ENCODE data around the gene CDK2. TPM values are rescaled to one million over a fixed set of nuclear protein-coding genes. Genes with fewer than 3 reads are reported as not detected.
A peak's percentile ranks its signal among the peaks of the same experiment; 100 is the strongest.

The CDK2 gene
- total and polyA plus RNA-seq, 12 donors = 5.1 to 18.4 (median 8.4) TPM

GRCh38 chr12:55969356-55969755 lies 2.7 kb downstream of the CDK2 start:
- no peak for TF ChIP-seq CTCF (IDR thresholded peaks at IDR 0.05)
- ATAC-seq (no peak), DNase-seq (no peak)

GRCh38 chr12:55970775-55971174 lies 4.1 kb downstream of the CDK2 start:
- H3K27ac ChIP-seq = no peak overlapping the region
- TF ChIP-seq CTCF (IDR thresholded peaks at IDR 0.05) = no peak
- WGBS, 2 donors = 78 to 79% methylated on average over 7 of the region's 7 CpGs
- intact Hi-C loops (cut with DNase I) = loop anchor here in 1 of 10 donors (5.0 kb wide), 1 partner anchor 43 kb away; the partner anchor contains the start of gene PYM1
- ATAC-seq (no peak), DNase-seq (no peak)
- no peaks in the 10 kb centered on the region for H3K27me3 ChIP-seq
- H3K4me3 ChIP-seq = no peak overlapping the region
- H3K36me3 ChIP-seq = peaks cover 0 to 35% (median 0%) of the 10 kb centered on the region in 9 donors
- H3K9me3 ChIP-seq = no peaks in the 10 kb centered on the region
- peaks cover 12 to 41% (median 36%) of the 10 kb centered on the region in 9 donors for H3K4me1 ChIP-seq

More at GRCh38 chr12:55969356-55969755, 2.7 kb downstream of the CDK2 start:
- Histone ChIP-seq H3K27me3 (no peaks in the 10 kb centered on the region), H3K4me1 (peaks cover 12 to 30% (median 25%) of the 10 kb centered on the region in 9 donors), H3K9me3 (no peaks in the 10 kb centered on the region), H3K4me3 (no peak overlapping the region), H3K27ac (no peak overlapping the region), H3K36me3 (peaks cover 0 to 35% (median 0%) of the 10 kb centered on the region in 9 donors)
- WGBS, 2 donors = 85 to 89% methylated on average over 4 of the region's 4 CpGs
- intact Hi-C loops (cut with DNase I) = no loop called here

- H3K4me3 ChIP-seq = peak overlapping the region in 2 of 10 donors; percentile 73 to 92
- H3K27ac ChIP-seq = peak overlapping the region in 8 of 10 donors; percentile 87 to 98 (median 94)
- H3K9me3 ChIP-seq = no peaks in the 10 kb centered on the region
- peaks cover 0 to 41% (median 0%) of the 10 kb centered on the region in 9 donors for H3K36me3 ChIP-seq
- DNase-seq = no peak
- WGBS, 2 donors = 57 to 64% methylated on average over 3 of the region's 3 CpGs
- H3K4me1 ChIP-seq = peaks cover 8 to 46% (median 41%) of the 10 kb centered on the region in 9 donors
- no peak for ATAC-seq
- intact Hi-C loops (cut with DNase I) = loop anchor here in 2 of 10 donors (2.0 to 5.0 kb wide), 2 partner anchors 45 kb away; partner anchors contain the start of gene PYM1 (in 2 of the 2)
- no peaks in the 10 kb centered on the region for H3K27me3 ChIP-seq
- no peak for TF ChIP-seq CTCF (IDR thresholded peaks at IDR 0.05)
These were observed 5.4 kb downstream of the CDK2 start for GRCh38 chr12:55972042-55972441.

- Histone ChIP-seq H3K27ac (peak overlapping the region in 9 of 10 donors; percentile 76 to 98 (median 94)), H3K4me3 (peak overlapping the region in 9 of 10 donors; percentile 39 to 92 (median 70)), H3K36me3 (peaks cover 0 to 45% (median 0%) of the 10 kb centered on the region in 9 donors), H3K9me3 (no peaks in the 10 kb centered on the region), H3K27me3 (no peaks in the 10 kb centered on the region), H3K4me1 (peaks cover 4 to 46% (median 40%) of the 10 kb centered on the region in 9 donors)
- intact Hi-C loops (cut with DNase I) = loop anchor here in 2 of 10 donors (2.0 to 5.0 kb wide), 2 partner anchors 45 to 46 kb away; partner anchors contain the start of gene PYM1 (in 2 of the 2)
- DNase-seq = no peak
- WGBS, 2 donors = 29% methylated on average over 1 of the region's 1 CpG
- TF ChIP-seq CTCF (IDR thresholded peaks at IDR 0.05) = no peak
- ATAC-seq = no peak
These were observed 5.8 kb downstream of the CDK2 start for GRCh38 chr12:55972456-55972855.

All from heart right ventricle (tissue), 16 donors.